HepG2 (cell line): ENCODE data around the gene TBC1D2B. TPM values are rescaled to one million over a fixed set of nuclear protein-coding genes. Genes with fewer than 3 reads are reported as not detected.

Source experiments
- ASH2L ChIP-seq: fragments of 300-600, 200-600 bp; sonication (generic); IDR thresholded peaks from 2 replicates; pipeline ENCODE4 v1.7.0; 2017; ENCODE audit warnings: low read depth, mild to moderate bottlenecking, moderate library complexity, mixed read lengths, low read length; ENCODE audit not compliant: insufficient read length
- KDM4B ChIP-seq: sonication (generic); formaldehyde crosslinking; IDR thresholded peaks from 2 replicates; pipeline ENCODE4 v1.4.0; 2020; ENCODE audit warnings: missing genetic modification reagents
- MAZ ChIP-seq, 2 experiments: sonication (generic) in 1 of 2; formaldehyde crosslinking in 1 of 2; IDR thresholded peaks; 2 replicates each; pipeline versions ENCODE4 v1.5.0 to v1.6.1; 2012 to 2020; ENCODE audit warnings: low read depth in 2 of 2, mild to moderate bottlenecking in 2 of 2, borderline replicate concordance in 1 of 2, improper control_type of control experiment in 1 of 2, low read length in 1 of 2, missing genetic modification reagents in 1 of 2, moderate library complexity in 1 of 2
- MED13 ChIP-seq: sonication (generic); formaldehyde crosslinking; IDR thresholded peaks from 2 replicates; pipeline ENCODE4 v1.5.0; 2020; ENCODE audit warnings: missing genetic modification reagents
- MEIS2 ChIP-seq: sonication (generic); formaldehyde crosslinking; IDR thresholded peaks from 2 replicates; pipeline ENCODE4 v1.9.0; 2021; ENCODE audit warnings: mild to moderate bottlenecking, missing genetic modification reagents
- PHF20 ChIP-seq: sonication (generic); formaldehyde crosslinking; IDR thresholded peaks from 2 replicates; pipeline ENCODE4 v1.5.0; 2020; ENCODE audit warnings: mild to moderate bottlenecking, missing genetic modification reagents
- RFX3 ChIP-seq: IDR thresholded peaks from 2 replicates; pipeline ENCODE4 v1.6.1; 2016; ENCODE audit warnings: missing biosample characterization, missing genetic modification reagents
- SALL2 ChIP-seq: sonication (generic); formaldehyde crosslinking; IDR thresholded peaks from 2 replicates; pipeline ENCODE4 v1.8.1; 2023; ENCODE audit warnings: mild to moderate bottlenecking, missing genetic modification reagents, inconsistent platforms
- SP1 ChIP-seq, 2 experiments: fragments of 450-650 bp in 1 of 2; sonication (generic) in 1 of 2; formaldehyde crosslinking in 1 of 2; IDR thresholded peaks; 2 replicates each; pipeline versions ENCODE4 v1.4.0 to v1.6.1; 2016 to 2020; ENCODE audit warnings: missing genetic modification reagents in 1 of 2
- SUZ12 ChIP-seq: fragments of 150-350 bp; IDR thresholded peaks from 2 replicates; pipeline ENCODE4 v1.6.1; 2014; ENCODE audit warnings: low read depth, low read length
- TMF1 ChIP-seq: sonication (generic); formaldehyde crosslinking; IDR thresholded peaks from 2 replicates; pipeline ENCODE4 v1.8.1; 2022; ENCODE audit warnings: low read depth, missing genetic modification reagents
- ZNF101 ChIP-seq: sonication (generic); formaldehyde crosslinking; IDR thresholded peaks from 2 replicates; pipeline ENCODE4 v1.4.0; 2020; ENCODE audit warnings: mild to moderate bottlenecking, low read depth, missing genetic modification reagents, borderline replicate concordance
- ZNF292 ChIP-seq: sonication (generic); formaldehyde crosslinking; IDR thresholded peaks from 2 replicates; pipeline ENCODE4 v1.8.1; 2022; ENCODE audit warnings: mild to moderate bottlenecking, low read depth, missing genetic modification reagents, borderline replicate concordance
- ZNF333 ChIP-seq: sonication (generic); formaldehyde crosslinking; IDR thresholded peaks from 2 replicates; pipeline ENCODE4 v1.4.0; 2020; ENCODE audit warnings: mild to moderate bottlenecking, missing genetic modification reagents, borderline replicate concordance
- ZNF543 ChIP-seq: sonication (generic); formaldehyde crosslinking; IDR thresholded peaks from 2 replicates; pipeline ENCODE4 v1.4.0; 2020; ENCODE audit warnings: mild to moderate bottlenecking, missing genetic modification reagents
- ZNF589 ChIP-seq: sonication (generic); formaldehyde crosslinking; conservative IDR thresholded peaks from 2 replicates; pipeline ENCODE4 v1.8.0; 2022; ENCODE audit warnings: mild to moderate bottlenecking, moderate library complexity, missing genetic modification reagents
- ZNF619 ChIP-seq: sonication (generic); formaldehyde crosslinking; IDR thresholded peaks from 2 replicates; pipeline ENCODE4 v1.4.0; 2020; ENCODE audit warnings: mild to moderate bottlenecking, missing genetic modification reagents
- ZNF790 ChIP-seq: sonication (generic); formaldehyde crosslinking; IDR thresholded peaks from 2 replicates; pipeline ENCODE4 v1.8.0; 2022; ENCODE audit warnings: missing genetic modification reagents, mild to moderate bottlenecking, borderline replicate concordance
- polyA plus RNA-seq, 8 experiments: library from polyadenylated mRNA; depleted of rRNA in 3 of 8; stranded (reverse) in 7 of 8; unstranded in 1 of 8; fragments of >200 nt; fragmentation: Illumina TruSeq in 4 of 8; extraction: Trizol in 4 of 8; gene quantifications; 2 replicates each; pipeline versions ENCODE4 v1.2.1 to v1.2.3, GENCODE V29; 2011 to 2016; ENCODE audit warnings: low read depth in 4 of 8, missing spikeins in 1 of 8, mixed read lengths in 1 of 8; ENCODE audit not compliant: insufficient read depth in 1 of 8
- total RNA-seq, 5 experiments: library from RNA; depleted of rRNA; stranded (reverse); fragments of >200 nt; fragmentation: Illumina TruSeq; extraction: Trizol; gene quantifications; 2 replicates each; pipeline ENCODE4 v1.2.3, GENCODE V29; 2016; ENCODE audit warnings: low read depth in 1 of 5
- TF ChIP-seq, protein P1 (sequence below): IDR thresholded peaks from 2 replicates; pipeline ENCODE4 v1.6.1; 2012; ENCODE audit warnings: low read depth, low read length, improper control_type of control experiment
- TF ChIP-seq, protein P2 (sequence below): sonication (generic); formaldehyde crosslinking; IDR thresholded peaks from 2 replicates; pipeline ENCODE4 v1.5.1; 2020; ENCODE audit warnings: mild to moderate bottlenecking, missing genetic modification reagents
- TF ChIP-seq, protein P3 (sequence below): sonication (generic); formaldehyde crosslinking; IDR thresholded peaks from 2 replicates; pipeline ENCODE4 v1.8.1; 2022; ENCODE audit warnings: mild to moderate bottlenecking, missing genetic modification reagents

TBC1D2B gene
- total and polyA plus RNA-seq, 2 of the 13 experiments (the other 11 are each of a cell fraction or from before 2014, with no cell fraction given) = 10.1 to 14.4 TPM

DNA sequence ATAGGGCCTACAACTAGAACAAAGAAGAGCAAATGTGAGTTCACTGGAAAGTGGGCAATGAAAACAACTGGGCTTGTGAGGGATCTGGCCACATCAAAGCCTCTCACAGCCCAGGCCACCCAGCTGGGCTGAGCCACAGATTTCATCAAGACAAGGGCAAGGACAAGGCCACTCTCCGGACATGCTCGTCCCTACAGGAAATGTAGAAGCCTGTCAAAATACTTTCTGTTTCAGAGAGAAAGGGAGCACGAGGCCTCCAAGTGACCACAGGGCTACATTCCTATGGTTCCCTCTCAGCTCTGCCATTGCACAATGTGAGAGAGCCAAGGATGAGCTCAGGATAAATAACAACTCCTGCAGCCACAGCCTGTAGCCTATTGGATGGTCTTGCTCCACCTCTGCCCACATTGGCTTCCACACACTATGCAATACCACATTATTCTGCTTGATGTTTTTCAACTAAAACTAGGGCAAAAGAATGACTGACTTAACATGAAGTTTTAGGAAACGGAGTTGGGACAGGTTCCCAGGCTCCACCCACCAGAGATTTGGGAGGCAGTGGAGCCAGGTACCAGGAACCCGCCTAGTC, 12.1 kb downstream of the TBC1D2B start (continued):
- TF ChIP-seq ZNF333 (CRISPR knock-in tag) = no peak
- TF ChIP-seq ZNF543 (CRISPR knock-in tag) = peak; percentile 93; the same call in 1 of the 2 replicates
- no peak for TF ChIP-seq PHF20
- no peak for TF ChIP-seq ZNF589 (CRISPR knock-in tag)
- TF ChIP-seq, protein P1, sequence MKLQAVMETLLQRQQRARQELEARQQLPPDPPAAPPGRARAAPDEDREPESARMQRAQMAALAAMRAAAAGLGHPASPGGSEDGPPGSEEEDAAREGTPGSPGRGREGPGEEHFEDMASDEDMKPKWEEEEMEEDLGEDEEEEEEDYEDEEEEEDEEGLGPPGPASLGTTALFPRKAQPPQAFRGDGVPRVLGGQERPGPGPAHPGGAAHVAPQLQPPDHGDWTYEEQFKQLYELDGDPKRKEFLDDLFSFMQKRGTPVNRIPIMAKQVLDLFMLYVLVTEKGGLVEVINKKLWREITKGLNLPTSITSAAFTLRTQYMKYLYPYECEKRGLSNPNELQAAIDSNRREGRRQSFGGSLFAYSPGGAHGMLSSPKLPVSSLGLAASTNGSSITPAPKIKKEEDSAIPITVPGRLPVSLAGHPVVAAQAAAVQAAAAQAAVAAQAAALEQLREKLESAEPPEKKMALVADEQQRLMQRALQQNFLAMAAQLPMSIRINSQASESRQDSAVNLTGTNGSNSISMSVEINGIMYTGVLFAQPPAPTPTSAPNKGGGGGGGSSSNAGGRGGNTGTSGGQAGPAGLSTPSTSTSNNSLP = peak; percentile 40; the same call in 1 of the 2 replicates
- TF ChIP-seq RFX3 (CRISPR knock-in tag) = no peak; the same call in none of the 2 replicates
- TF ChIP-seq MEIS2 (CRISPR knock-in tag) = peak; percentile 96
- TF ChIP-seq MAZ (IDR thresholded peaks at IDR 0.05; ENCODE audit: borderline replicate concordance, low read depth, low read length) = no peak; the same call in 1 of the 2 replicates
- TF ChIP-seq MAZ (CRISPR knock-in tag; IDR thresholded peaks at IDR 0.05; ENCODE audit: low read depth) = peak; percentile 41
- peak; percentile 79 for TF ChIP-seq SALL2 (CRISPR knock-in tag)
- 0 out of 2 replicates have a peak, but pooled peaks have one; percentile 45 for TF ChIP-seq ZNF101 (CRISPR knock-in tag)
- peak; percentile 79 for TF ChIP-seq ASH2L
- no peak for TF ChIP-seq ZNF619
- TF ChIP-seq TMF1 (CRISPR knock-in tag) = 0 out of 2 replicates have a peak, but pooled peaks have one; percentile 37
- TF ChIP-seq ZNF292 = peak; percentile 95; the same call in 1 of the 2 replicates
- peak; percentile 95 for TF ChIP-seq KDM4B (CRISPR knock-in tag)
- no peak for TF ChIP-seq SUZ12
- TF ChIP-seq MED13 (CRISPR knock-in tag) = no peak
- TF ChIP-seq, protein P2, sequence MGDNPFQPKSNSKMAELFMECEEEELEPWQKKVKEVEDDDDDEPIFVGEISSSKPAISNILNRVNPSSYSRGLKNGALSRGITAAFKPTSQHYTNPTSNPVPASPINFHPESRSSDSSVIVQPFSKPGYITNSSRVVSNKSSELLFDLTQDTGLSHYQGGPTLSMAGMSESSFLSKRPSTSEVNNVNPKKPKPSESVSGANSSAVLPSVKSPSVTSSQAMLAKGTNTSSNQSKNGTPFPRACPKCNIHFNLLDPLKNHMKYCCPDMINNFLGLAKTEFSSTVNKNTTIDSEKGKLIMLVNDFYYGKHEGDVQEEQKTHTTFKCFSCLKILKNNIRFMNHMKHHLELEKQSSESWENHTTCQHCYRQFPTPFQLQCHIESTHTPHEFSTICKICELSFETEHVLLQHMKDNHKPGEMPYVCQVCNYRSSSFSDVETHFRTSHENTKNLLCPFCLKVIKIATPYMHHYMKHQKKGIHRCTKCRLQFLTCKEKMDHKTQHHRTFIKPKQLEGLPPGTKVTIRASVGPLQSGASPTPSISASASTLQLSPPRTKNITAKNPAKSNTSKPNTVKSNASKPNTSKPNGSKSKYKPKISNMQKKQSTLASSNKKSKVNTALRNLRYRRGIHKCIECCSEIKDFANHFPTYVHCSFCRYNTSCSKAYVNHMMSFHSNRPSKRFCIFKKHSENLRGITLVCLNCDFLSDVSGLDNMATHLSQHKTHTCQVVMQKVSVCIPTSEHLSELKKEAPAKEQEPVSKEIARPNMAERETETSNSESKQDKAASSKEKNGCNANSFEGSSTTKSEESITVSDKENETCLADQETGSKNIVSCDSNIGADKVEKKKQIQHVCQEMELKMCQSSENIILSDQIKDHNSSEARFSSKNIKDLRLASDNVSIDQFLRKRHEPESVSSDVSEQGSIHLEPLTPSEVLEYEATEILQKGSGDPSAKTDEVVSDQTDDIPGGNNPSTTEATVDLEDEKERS = peak; percentile 92; the same call in 1 of the 2 replicates
- no peak for TF ChIP-seq SP1 (IDR thresholded peaks at IDR 0.05)
- TF ChIP-seq SP1 (CRISPR knock-in tag; IDR thresholded peaks at IDR 0.05) = no peak; the same call in 1 of the 2 replicates
- TF ChIP-seq ZNF790 (CRISPR knock-in tag) = no peak
- TF ChIP-seq, protein P3, sequence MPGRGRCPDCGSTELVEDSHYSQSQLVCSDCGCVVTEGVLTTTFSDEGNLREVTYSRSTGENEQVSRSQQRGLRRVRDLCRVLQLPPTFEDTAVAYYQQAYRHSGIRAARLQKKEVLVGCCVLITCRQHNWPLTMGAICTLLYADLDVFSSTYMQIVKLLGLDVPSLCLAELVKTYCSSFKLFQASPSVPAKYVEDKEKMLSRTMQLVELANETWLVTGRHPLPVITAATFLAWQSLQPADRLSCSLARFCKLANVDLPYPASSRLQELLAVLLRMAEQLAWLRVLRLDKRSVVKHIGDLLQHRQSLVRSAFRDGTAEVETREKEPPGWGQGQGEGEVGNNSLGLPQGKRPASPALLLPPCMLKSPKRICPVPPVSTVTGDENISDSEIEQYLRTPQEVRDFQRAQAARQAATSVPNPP (CRISPR knock-in tag) = 0 out of 2 replicates have a peak, but pooled peaks have one; percentile 44
